Hindlimb muscle (tissue), 1 donor: ENCODE data around the gene NOTCH3. TPM values are rescaled to one million over a fixed set of nuclear protein-coding genes. Genes with fewer than 3 reads are reported as not detected.

Experiments used
- DNase-seq: peaks from one replicate; pipeline ENCODE4 v3.0.0-alpha.2; 2013
- polyA plus RNA-seq: library from polyadenylated mRNA; unstranded; fragments of 120-200 nt; gene quantifications from one replicate; pipeline ENCODE4 v1.2.1, GENCODE V29; 2013; ENCODE audit not compliant: insufficient read length

Gene NOTCH3
- polyA plus RNA-seq, 1 donor, result 204 TPM

GRCh38 chr19:15235781-15236180 is 35.0 kb upstream of the NOTCH3 start:
- DNase-seq, result no peak

- no peak for DNase-seq
These were observed 33.8 kb upstream of the NOTCH3 start for GRCh38 chr19:15234431-15235130.

- DNase-seq, result no peak
These were observed 30.5 kb upstream of the NOTCH3 start for GRCh38 chr19:15231271-15231670.

GRCh38 chr19:15227261-15227660 is 26.5 kb upstream of the NOTCH3 start:
- DNase-seq, result no peak

DNA sequence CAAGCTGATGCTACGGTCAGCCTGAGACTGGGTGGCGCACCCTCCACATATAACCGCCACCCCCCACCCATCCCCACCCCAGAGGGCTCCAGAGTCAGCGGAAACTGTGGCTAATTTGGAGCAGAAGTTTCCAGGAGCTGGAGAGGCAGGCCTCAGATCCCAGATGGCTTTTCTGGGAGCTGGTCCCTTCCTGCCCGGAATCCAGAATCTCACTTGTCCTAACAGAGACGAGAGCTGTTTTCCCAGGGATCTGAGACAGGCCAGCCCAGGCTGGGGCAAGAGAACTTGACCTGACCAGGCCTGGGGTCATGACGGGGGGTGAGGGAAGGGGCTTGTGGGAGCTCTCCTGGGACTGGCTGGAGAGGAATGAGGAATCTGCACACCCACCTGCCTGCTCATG is 25.0 kb upstream of the NOTCH3 start:
- no peak for DNase-seq

GRCh38 chr19:15223649-15224361 is 23.0 kb upstream of the NOTCH3 start:
- DNase-seq, result no peak

- peak; percentile 98 for DNase-seq
These were observed 22.2 kb upstream of the NOTCH3 start for GRCh38 chr19:15222738-15223648.

DNA sequence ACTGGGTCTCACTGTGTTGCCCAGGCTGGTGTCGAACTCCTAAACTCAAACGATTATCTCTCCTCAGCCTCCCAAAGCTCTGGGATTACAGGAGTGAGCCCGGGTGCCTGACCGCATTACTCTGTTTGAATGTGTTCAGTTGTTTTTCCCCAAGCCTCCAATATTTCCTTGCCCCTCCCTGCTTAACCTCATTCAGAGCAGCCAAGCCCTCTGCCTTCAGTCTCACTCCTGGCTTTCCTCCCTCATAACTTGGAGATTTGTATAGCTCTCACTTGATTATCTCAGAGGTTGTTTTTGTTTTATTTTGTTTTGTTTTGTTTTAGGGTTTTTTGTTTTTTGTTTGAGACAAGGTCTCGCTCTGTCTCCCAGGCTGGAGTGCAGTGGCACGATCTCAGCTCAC is 20.0 kb upstream of the NOTCH3 start:
- no peak for DNase-seq

- DNase-seq, result no peak
These were observed 17.7 kb upstream of the NOTCH3 start for GRCh38 chr19:15218501-15218900.

DNA sequence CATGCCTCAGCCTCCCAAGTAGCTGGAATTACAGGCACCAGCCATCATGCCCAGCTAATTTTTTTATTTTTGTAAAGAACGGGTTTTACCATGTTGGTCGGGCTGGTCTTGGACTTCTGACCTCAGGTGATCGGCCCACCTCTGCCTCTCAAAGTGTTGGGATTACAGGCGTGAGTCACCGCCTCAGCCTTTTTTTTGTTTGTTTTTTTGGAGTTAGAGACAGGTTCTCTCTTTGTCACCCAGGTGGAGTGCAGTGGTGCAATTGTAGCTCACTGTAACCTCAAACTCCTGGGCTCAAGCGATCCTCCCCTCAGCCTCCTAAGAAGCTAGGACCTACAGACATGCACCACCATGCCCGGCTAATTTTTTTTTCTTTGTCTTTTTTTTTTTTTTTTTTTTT is 15.6 kb upstream of the NOTCH3 start:
- DNase-seq, result no peak

DNA sequence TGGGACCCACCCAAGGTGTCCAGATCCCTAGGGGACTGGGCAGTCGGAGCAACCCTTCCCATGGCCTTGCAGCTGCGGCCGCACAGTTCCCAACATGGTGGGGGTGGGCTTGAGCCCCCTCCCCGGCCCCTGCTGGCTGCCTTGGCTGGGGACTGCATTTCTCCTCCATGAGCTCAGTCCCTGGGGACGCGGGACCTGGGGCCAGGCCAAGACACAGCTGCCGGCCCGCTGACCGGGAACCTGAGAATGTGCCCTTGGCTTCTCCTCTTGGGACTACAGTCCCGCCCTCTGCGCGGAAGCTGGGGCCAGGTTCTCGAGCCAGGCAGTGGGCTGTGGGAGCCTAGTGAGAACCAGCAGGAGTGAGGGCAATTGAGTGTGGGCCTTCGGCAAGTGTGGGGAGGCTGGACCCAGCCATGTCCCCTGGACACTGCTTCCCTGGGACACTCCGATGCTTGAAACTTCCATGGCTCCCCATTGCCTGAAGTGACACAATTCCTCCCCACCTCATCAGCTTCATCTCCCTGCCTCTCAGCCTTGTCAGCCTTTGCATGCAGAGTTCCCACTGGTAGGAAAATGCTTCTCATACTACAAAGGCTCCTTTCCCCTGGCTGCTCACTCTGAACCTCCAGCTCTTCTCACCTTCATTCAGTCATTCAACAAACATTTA is 13.1 kb upstream of the NOTCH3 start:
- DNase-seq, result no peak

DNA sequence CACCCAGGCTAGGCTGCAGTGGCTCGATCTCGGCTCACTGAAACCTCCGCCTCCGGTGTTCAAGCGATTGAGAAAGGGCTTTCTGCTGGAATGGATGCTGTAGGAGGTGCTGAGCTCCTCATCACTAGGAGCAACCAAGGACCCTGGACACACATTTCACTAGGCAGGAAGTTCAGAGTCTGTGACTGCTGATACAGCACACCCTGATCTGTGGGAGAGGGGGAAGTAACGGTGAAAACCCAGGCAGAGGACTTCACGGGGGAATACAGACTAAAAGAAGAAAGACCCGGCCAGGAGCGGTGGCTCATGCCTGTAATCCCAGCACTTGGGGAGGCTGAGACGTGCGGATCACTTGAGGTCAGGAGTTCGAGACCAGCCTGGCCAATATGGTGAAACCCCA is 11.9 kb upstream of the NOTCH3 start:
- DNase-seq, result no peak

GRCh38 chr19:15210323-15210781 is 9.6 kb upstream of the NOTCH3 start:
- DNase-seq, result no peak

DNA sequence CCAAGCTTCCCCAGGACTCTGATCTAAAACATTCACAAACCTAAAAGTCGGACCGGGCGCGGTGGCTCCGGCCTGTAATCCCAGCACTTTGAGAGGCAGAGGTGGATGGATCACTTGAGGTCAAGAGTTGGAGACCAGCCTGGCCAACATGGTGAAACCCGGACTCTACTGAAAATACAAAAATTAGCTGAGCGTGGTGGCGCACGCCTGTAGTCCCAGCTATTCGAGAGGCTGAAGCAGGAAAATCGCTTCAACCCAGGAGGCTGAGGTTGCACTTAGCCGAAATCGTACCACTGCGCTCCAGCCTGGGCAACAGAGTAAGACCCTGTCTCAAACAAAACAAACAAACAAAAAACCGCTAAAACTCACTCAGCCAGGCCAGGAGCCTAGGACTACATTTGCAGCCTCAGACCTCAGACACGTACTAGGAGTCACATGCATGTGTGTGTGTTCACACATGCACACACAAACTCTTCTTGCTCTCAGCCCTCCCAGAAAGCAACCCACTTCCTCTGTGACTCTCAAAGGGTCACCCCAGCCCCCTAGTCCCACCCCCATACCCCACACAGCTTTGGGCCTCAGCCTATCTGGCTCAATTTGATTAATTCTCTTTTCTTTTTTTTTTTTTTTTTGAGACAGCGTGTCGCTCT is 704 bp upstream of the NOTCH3 start:
- DNase-seq, result no peak

- peak; percentile 77 for DNase-seq
These were observed 888 bp downstream of the NOTCH3 start for GRCh38 chr19:15199661-15200552.

- no peak for DNase-seq
These were observed 1.7 kb downstream of the NOTCH3 start for GRCh38 chr19:15198951-15199660.

DNA sequence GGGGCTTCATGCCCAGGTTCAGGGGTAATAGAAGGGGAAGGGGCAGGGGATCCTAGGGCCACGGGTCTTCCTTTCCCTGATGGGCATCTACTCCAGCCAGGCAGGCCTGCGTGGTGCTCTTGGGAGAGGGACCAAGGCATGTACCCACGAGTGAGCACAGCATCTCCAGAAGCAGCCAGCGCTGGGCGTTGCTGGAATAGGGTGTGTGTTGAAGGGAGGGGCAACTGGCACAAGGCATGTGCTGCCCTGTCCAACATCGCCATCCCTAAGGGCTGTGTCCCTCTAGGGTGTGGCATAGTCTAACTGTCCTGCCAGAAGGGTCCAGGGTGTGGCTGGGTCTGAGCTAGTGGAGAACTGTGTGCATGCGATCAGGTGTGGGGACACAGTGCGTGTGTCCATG is 2.9 kb downstream of the NOTCH3 start:
- DNase-seq, result no peak

DNA sequence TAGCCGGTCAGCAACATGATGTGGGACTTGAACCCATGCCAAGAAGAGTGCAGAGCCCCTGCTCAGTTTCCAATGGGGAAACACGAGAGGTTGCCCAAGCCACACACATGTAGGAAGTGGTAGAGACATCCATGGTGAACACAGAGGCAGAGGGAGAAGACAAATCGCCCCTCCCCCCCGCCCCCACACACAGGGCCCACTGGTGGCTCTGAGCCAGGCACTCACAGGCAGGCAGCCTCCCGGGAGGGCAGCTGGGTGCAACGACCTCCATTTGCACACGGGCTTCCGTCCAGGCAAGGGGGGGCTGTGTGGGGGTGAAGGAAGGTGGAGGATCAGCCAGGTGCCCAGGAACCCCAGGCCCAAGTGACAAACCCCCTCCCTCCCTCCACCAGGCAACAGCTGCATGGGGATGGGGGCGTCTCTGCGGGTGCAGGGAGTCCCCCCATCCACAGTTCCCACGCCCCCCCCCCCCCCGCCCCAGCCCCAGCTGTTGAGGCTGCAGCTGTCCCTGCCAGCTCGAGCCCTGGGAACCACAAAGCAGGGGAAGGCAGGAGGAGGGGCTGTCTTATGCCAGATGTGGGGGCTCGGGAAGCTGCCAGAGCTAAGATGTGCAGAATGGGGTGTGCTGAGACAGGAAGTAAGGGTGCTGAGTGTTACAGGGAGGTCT is 3.4 kb downstream of the NOTCH3 start:
- no peak for DNase-seq

DNA sequence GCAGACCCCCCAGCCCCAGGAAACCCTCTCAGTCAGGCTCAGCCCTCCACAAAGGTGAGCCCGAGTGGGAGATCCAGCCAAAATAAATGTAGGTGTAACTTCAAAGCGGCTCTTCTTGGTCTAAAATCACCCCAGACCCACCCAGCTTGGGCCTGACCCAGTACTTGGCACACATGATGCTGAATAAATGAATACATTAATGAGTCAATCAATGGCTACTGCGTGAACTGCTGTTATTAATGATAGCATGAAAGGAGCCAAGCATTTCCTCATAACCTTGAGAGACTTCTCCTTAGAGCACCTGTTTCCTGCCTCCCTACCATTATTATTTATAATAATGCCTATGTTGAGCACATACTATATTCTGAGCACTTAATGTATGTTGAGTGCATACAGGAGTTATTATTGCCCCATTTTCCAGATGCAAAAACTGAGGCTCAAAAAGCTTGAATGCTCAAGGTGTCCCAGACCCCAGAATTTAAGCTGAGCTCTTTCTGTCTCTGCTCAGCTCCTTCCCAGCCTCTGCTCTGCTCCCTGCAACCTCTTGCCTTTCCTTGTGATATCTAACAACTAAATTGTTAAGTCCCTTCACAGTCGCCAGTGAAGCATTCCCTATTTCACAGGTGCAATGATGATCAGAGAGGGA is 4.3 kb downstream of the NOTCH3 start:
- no peak for DNase-seq
